ENCODE results near the gene SART3. TPM values are rescaled to one million over a fixed set of nuclear protein-coding genes. Genes with fewer than 3 reads are reported as not detected.
"Not testable (repeated sequence)": the region's sequence is repeated elsewhere in the genome, so short reads cannot be mapped to it uniquely, and the experiment has no call there.

The SART3 gene
- total RNA-seq, 4 donors from 2014 or later: 28.7 to 71.8 (median 53.2) TPM

- no peaks in the 10 kb centered on the region for H3K27me3 ChIP-seq
- H3K27ac ChIP-seq: no peak overlapping the region
- no peak for ATAC-seq
- no peaks in the 10 kb centered on the region for H3K9me3 ChIP-seq
- WGBS, 2 donors (ENCODE audit: low coverage in 1 of 2): 45 to 72% methylated on average over 2 of the region's 3 CpGs
- H3K4me3 ChIP-seq: peak overlapping the region; percentile 84 to 91
- H3K4me1 ChIP-seq: peaks cover 4 to 81% (median 23%) of the 10 kb centered on the region in 3 donors
- TF ChIP-seq CTCF (IDR thresholded peaks at IDR 0.05): no peak
- TF ChIP-seq POLR2AphosphoS5 (IDR thresholded peaks at IDR 0.05): no peak
- no peak for TF ChIP-seq EP300 (IDR thresholded peaks at IDR 0.05)
- no peak for TF ChIP-seq POLR2A (IDR thresholded peaks at IDR 0.05)
- peaks cover 0 to 27% of the 10 kb centered on the region in 2 donors for H3K36me3 ChIP-seq
Measured at GRCh38 chr12:108559748-108560147, 1.2 kb downstream of the SART3 start.

GRCh38 chr12:108559007-108559655 lies 1.8 kb downstream of the SART3 start:
- H3K4me1 ChIP-seq: peaks cover 4 to 80% (median 23%) of the 10 kb centered on the region in 3 donors
- H3K27ac ChIP-seq: no peak overlapping the region
- 79 to 82% methylated on average over 2 to 5 of the region's 14 CpGs for WGBS, 2 donors (ENCODE audit: low coverage in 1 of 2)
- H3K4me3 ChIP-seq: peak overlapping the region in 1 of 2 donors; percentile 84
- H3K27me3 ChIP-seq: no peaks in the 10 kb centered on the region
- TF ChIP-seq POLR2A (IDR thresholded peaks at IDR 0.05) (no peak), POLR2AphosphoS5 (IDR thresholded peaks at IDR 0.05) (no peak), EP300 (IDR thresholded peaks at IDR 0.05) (no peak), CTCF (IDR thresholded peaks at IDR 0.05) (no peak)
- peaks cover 0 to 21% of the 10 kb centered on the region in 2 donors for H3K36me3 ChIP-seq
- ATAC-seq: no peak
- no peaks in the 10 kb centered on the region for H3K9me3 ChIP-seq

- ATAC-seq, H3K9me3 ChIP-seq, H3K27ac ChIP-seq, H3K4me3 ChIP-seq, H3K27me3 ChIP-seq: not testable (repeated sequence)
- H3K36me3 ChIP-seq: peaks cover 0 to 18% of the 10 kb centered on the region in 2 donors
- WGBS, 2 donors (ENCODE audit: low coverage in 1 of 2): 85 to 89% methylated on average over 7 to 9 of the region's 9 CpGs
- peaks cover 4 to 86% (median 23%) of the 10 kb centered on the region in 3 donors for H3K4me1 ChIP-seq
Measured at GRCh38 chr12:108555383-108555782, 5.6 kb downstream of the SART3 start.

- 72 to 90% methylated on average over 3 to 5 of the region's 5 CpGs for WGBS, 2 donors (ENCODE audit: low coverage in 1 of 2)
- peaks cover 0 to 23% of the 10 kb centered on the region in 2 donors for H3K36me3 ChIP-seq
- no peak overlapping the region for H3K4me3 ChIP-seq
- H3K9me3 ChIP-seq: no peaks in the 10 kb centered on the region
- no peaks in the 10 kb centered on the region for H3K27me3 ChIP-seq
- H3K27ac ChIP-seq: no peak overlapping the region
- H3K4me1 ChIP-seq: peaks cover 0 to 72% (median 10%) of the 10 kb centered on the region in 3 donors
- ATAC-seq: no peak
- no peak for TF ChIP-seq POLR2A (IDR thresholded peaks at IDR 0.05)
- TF ChIP-seq EP300 (IDR thresholded peaks at IDR 0.05): no peak
- no peak for TF ChIP-seq CTCF (IDR thresholded peaks at IDR 0.05)
- TF ChIP-seq POLR2AphosphoS5 (IDR thresholded peaks at IDR 0.05): no peak
Measured at GRCh38 chr12:108553799-108554198, 7.2 kb downstream of the SART3 start.

- WGBS, 2 donors (ENCODE audit: low coverage in 1 of 2): 81 to 90% methylated on average over 5 of the region's 5 CpGs
- Histone ChIP-seq H3K4me3 (no peak overlapping the region), H3K27me3 (no peaks in the 10 kb centered on the region), H3K36me3 (peaks cover 2 to 28% of the 10 kb centered on the region in 2 donors), H3K27ac (no peak overlapping the region), H3K4me1 (peaks cover 0 to 61% (median 0%) of the 10 kb centered on the region in 3 donors), H3K9me3 (no peaks in the 10 kb centered on the region)
- TF ChIP-seq CTCF (IDR thresholded peaks at IDR 0.05) (no peak), POLR2A (IDR thresholded peaks at IDR 0.05) (no peak)
- no peak for ATAC-seq
Measured at GRCh38 chr12:108551535-108551934, 9.4 kb downstream of the SART3 start.

Measured in gastroesophageal sphincter (tissue), 4 donors.